H1 (cell line): ENCODE data around the gene SLC24A4. TPM values are rescaled to one million over a fixed set of nuclear protein-coding genes. Genes with fewer than 3 reads are reported as not detected.

Source experiments
- GABPA ChIP-seq: IDR thresholded peaks from 2 replicates; pipeline ENCODE4 v1.6.1; 2011; ENCODE audit warnings: mild to moderate bottlenecking, low read length, moderate library complexity, borderline replicate concordance; ENCODE audit not compliant: insufficient read depth
- KDM1A ChIP-seq: fragments of 200-600, 300-600 bp; sonication (generic); IDR thresholded peaks from 2 replicates; pipeline ENCODE4 v1.7.1; 2016; ENCODE audit warnings: mild to moderate bottlenecking, low read length, borderline replicate concordance
- NRF1 ChIP-seq: IDR thresholded peaks from 2 replicates; pipeline ENCODE4 v1.6.1; 2011; ENCODE audit warnings: mild to moderate bottlenecking, low read depth, low read length, improper control_type of control experiment
- SIN3A ChIP-seq, 2 experiments: IDR thresholded peaks in 1 of 2; conservative IDR thresholded peaks in 1 of 2; 2 replicates each; pipeline ENCODE4 v1.6.1; 2011 to 2012; ENCODE audit warnings: low read length in 2 of 2, improper control_type of control experiment in 1 of 2, low read depth in 1 of 2, mild to moderate bottlenecking in 1 of 2
- SP4 ChIP-seq: IDR thresholded peaks from 2 replicates; pipeline ENCODE4 v1.6.1; 2012; ENCODE audit warnings: low read length, inconsistent platforms
- polyA plus RNA-seq, 7 experiments: library from polyadenylated mRNA; depleted of rRNA in 3 of 7; stranded (reverse) in 5 of 7; unstranded in 2 of 7; fragments of >200 nt in 5 of 7; fragments of 200-250 nt in 2 of 7; gene quantifications; 1 replicate in 5 of 7; 2 replicates in 1 of 7; 4 replicates in 1 of 7; pipeline versions ENCODE4 v1.2.1 to v1.2.3, GENCODE V29; 2011 to 2013; ENCODE audit warnings: missing spikeins in 2 of 7, mixed read lengths in 2 of 7
- total RNA-seq: library from RNA; stranded (reverse); fragmentation: NEBNext Ultra II Directional; extraction: Animal tissue kit (Norgen Biotek cat#: 25700); gene quantifications from 2 replicates; pipeline ENCODE4 v1.2.1, GENCODE V29; 2021
- TF ChIP-seq, protein P1 (sequence below): IDR thresholded peaks from 2 replicates; pipeline ENCODE4 v1.6.1; 2011; ENCODE audit warnings: low read depth, mild to moderate bottlenecking, low read length; ENCODE audit not compliant: insufficient read depth
- TF ChIP-seq, protein P2 (sequence below): IDR thresholded peaks from 2 replicates; pipeline ENCODE4 v1.6.1; 2012; ENCODE audit warnings: inconsistent platforms
- TF ChIP-seq, protein P3 (sequence below): IDR thresholded peaks from 2 replicates; pipeline ENCODE4 v1.6.1; 2011; ENCODE audit warnings: low read length, improper control_type of control experiment

SLC24A4 gene
- total and polyA plus RNA-seq, 2 of the 8 experiments (the other 6 are each of a cell fraction or from before 2014, with no cell fraction given) = 0.27 to 0.89 TPM

DNA sequence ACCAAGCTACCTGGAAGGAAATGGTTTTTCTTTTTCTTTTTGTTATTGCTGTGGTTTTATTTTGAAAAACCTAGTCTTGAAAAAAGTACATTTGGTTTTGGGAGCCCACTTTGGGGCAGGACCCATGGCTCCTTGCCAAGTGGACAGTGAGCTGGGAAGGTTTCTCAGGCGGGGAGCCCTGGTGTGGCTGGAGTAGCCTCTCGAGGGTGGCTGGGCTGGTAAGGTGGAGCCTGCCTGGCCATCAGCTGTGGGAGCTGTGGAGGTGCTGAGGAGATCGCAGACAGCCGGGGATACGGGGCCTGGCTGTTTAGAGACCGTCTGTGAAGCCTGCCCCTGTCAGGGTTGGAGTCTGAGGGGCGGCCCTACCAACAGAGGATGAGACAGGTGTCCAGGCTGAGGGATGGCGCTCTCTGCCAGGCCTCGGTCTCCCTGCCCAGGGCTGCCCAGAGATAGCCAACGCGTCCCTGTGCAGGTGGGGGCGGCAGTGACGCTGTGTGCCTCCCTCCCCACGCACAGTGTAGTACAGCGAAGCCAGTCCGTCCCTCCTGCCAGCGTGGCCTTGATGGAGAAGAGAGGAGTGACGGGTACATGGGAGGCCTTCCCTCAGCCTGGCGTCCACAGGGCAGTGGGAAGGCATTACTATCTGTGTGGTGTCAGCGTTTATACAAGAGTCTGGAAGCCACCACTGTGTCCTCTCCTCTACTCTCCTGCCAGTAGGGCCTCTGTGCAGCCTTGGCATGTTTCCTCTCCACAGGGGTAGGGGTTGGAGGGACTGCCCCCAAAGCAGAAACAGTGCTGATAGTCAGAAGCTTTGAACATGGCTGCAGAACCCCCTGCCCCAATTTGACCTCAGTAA, 196.5 kb downstream of the SLC24A4 start (continued):
- TF ChIP-seq GABPA (no peak), SIN3A (conservative IDR thresholded peaks at IDR 0.05 in 1 of 2, IDR thresholded peaks at IDR 0.05 in 1 of 2; ENCODE audit: low read depth in 1 of 2, low read length in 2 of 2) (no peak), KDM1A (no peak), NRF1 (no peak), SP4 (no peak)
- TF ChIP-seq, protein P1, sequence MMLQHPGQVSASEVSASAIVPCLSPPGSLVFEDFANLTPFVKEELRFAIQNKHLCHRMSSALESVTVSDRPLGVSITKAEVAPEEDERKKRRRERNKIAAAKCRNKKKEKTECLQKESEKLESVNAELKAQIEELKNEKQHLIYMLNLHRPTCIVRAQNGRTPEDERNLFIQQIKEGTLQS = no peak
- TF ChIP-seq, protein P2, sequence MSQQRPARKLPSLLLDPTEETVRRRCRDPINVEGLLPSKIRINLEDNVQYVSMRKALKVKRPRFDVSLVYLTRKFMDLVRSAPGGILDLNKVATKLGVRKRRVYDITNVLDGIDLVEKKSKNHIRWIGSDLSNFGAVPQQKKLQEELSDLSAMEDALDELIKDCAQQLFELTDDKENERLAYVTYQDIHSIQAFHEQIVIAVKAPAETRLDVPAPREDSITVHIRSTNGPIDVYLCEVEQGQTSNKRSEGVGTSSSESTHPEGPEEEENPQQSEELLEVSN = no peak
- TF ChIP-seq, protein P3, sequence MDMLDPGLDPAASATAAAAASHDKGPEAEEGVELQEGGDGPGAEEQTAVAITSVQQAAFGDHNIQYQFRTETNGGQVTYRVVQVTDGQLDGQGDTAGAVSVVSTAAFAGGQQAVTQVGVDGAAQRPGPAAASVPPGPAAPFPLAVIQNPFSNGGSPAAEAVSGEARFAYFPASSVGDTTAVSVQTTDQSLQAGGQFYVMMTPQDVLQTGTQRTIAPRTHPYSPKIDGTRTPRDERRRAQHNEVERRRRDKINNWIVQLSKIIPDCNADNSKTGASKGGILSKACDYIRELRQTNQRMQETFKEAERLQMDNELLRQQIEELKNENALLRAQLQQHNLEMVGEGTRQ = no peak
